HUES64 (cell line): Measurements from ENCODE around the gene FNBP1.

Experiments
- H3K27ac ChIP-seq: 2 replicates; pipeline ENCODE4 v1.7.0; 2013; ENCODE audit warnings: low read depth, low read length, inconsistent platforms
- H3K27me3 ChIP-seq: 2 replicates; pipeline ENCODE4 v1.6.1; 2013; ENCODE audit warnings: mild to moderate bottlenecking, low read length; ENCODE audit not compliant: insufficient read depth
- H3K36me3 ChIP-seq: 2 replicates; pipeline ENCODE4 v1.6.1; 2013; ENCODE audit warnings: mild to moderate bottlenecking, low read length; ENCODE audit not compliant: insufficient read depth
- H3K4me1 ChIP-seq: 2 replicates; pipeline ENCODE4 v1.6.1; 2013; ENCODE audit warnings: mild to moderate bottlenecking, low read length, moderate library complexity; ENCODE audit not compliant: insufficient read depth
- H3K4me3 ChIP-seq: 2 replicates; pipeline ENCODE4 v1.5.1; 2013; ENCODE audit warnings: mild to moderate bottlenecking, low read length, moderate library complexity
- H3K9ac ChIP-seq: 2 replicates; pipeline ENCODE4 v1.6.1; 2013; ENCODE audit warnings: mild to moderate bottlenecking, low read depth, low read length
- H3K9me3 ChIP-seq: 2 replicates; pipeline ENCODE4 v1.6.1; 2013; ENCODE audit warnings: low read depth, low read length; ENCODE audit not compliant: insufficient read depth
- WGBS: fragments of 150-250, 120-280 bp; methylation state at CpG from one replicate; pipeline ENCODE4 v1.1.7; 2013; ENCODE audit warnings: missing lambda C conversion rate; 5-methylcytosine and 5-hydroxymethylcytosine counted together

The FNBP1 gene

GRCh38 chr9:129857207-129857606, 185.8 kb downstream of the FNBP1 start:
- 89% methylated on average over 7 of the region's 7 CpGs for WGBS
- H3K36me3 ChIP-seq: peaks cover 33% of the 10 kb centered on the region
- H3K4me3 ChIP-seq: no peak overlapping the region
- no peak overlapping the region for H3K27ac ChIP-seq
- H3K4me1 ChIP-seq: no peaks in the 10 kb centered on the region
- no peak overlapping the region for H3K9ac ChIP-seq
- H3K27me3 ChIP-seq: no peaks in the 10 kb centered on the region
- H3K9me3 ChIP-seq: no peaks in the 10 kb centered on the region

GRCh38 chr9:129854588-129855110, 188.3 kb downstream of the FNBP1 start:
- 98% methylated on average over 3 of the region's 4 CpGs for WGBS
- Histone ChIP-seq H3K4me1 (no peaks in the 10 kb centered on the region), H3K36me3 (peaks cover 33% of the 10 kb centered on the region), H3K9me3 (no peaks in the 10 kb centered on the region), H3K4me3 (no peak overlapping the region), H3K27me3 (no peaks in the 10 kb centered on the region), H3K27ac (no peak overlapping the region), H3K9ac (no peak overlapping the region)

- no peaks in the 10 kb centered on the region for H3K27me3 ChIP-seq
- no peak overlapping the region for H3K9ac ChIP-seq
- peaks cover 33% of the 10 kb centered on the region for H3K36me3 ChIP-seq
- no peaks in the 10 kb centered on the region for H3K9me3 ChIP-seq
- no peak overlapping the region for H3K27ac ChIP-seq
- WGBS: 58% methylated on average over 3 of the region's 3 CpGs
- H3K4me1 ChIP-seq: no peaks in the 10 kb centered on the region
- no peak overlapping the region for H3K4me3 ChIP-seq
Observed at GRCh38 chr9:129853614-129854013, 189.4 kb downstream of the FNBP1 start.

GRCh38 chr9:129852579-129852978, 190.4 kb downstream of the FNBP1 start:
- 81% methylated on average over 5 of the region's 5 CpGs for WGBS
- Histone ChIP-seq H3K9ac (no peak overlapping the region), H3K4me3 (no peak overlapping the region), H3K27ac (no peak overlapping the region), H3K4me1 (no peaks in the 10 kb centered on the region), H3K27me3 (no peaks in the 10 kb centered on the region), H3K36me3 (peaks cover 33% of the 10 kb centered on the region), H3K9me3 (no peaks in the 10 kb centered on the region)

- Histone ChIP-seq H3K9me3 (no peaks in the 10 kb centered on the region), H3K27ac (no peak overlapping the region), H3K9ac (no peak overlapping the region), H3K4me1 (no peaks in the 10 kb centered on the region), H3K4me3 (no peak overlapping the region), H3K36me3 (peaks cover 33% of the 10 kb centered on the region), H3K27me3 (no peaks in the 10 kb centered on the region)
- WGBS: 85% methylated on average over 5 of the region's 5 CpGs
Observed at GRCh38 chr9:129851821-129852220, 191.2 kb downstream of the FNBP1 start.

- 92% methylated on average over 5 of the region's 6 CpGs for WGBS
- H3K9me3 ChIP-seq: no peaks in the 10 kb centered on the region
- H3K27me3 ChIP-seq: no peaks in the 10 kb centered on the region
- H3K27ac ChIP-seq: no peak overlapping the region
- peaks cover 33% of the 10 kb centered on the region for H3K36me3 ChIP-seq
- H3K9ac ChIP-seq: no peak overlapping the region
- no peak overlapping the region for H3K4me3 ChIP-seq
- no peaks in the 10 kb centered on the region for H3K4me1 ChIP-seq
Observed at GRCh38 chr9:129850821-129851550, 192.0 kb downstream of the FNBP1 start.

GRCh38 chr9:129849901-129850300, 193.1 kb downstream of the FNBP1 start:
- H3K9me3 ChIP-seq: no peaks in the 10 kb centered on the region
- no peaks in the 10 kb centered on the region for H3K27me3 ChIP-seq
- H3K9ac ChIP-seq: no peak overlapping the region
- peaks cover 30% of the 10 kb centered on the region for H3K36me3 ChIP-seq
- H3K27ac ChIP-seq: no peak overlapping the region
- H3K4me1 ChIP-seq: no peaks in the 10 kb centered on the region
- 96% methylated on average over 6 of the region's 6 CpGs for WGBS
- H3K4me3 ChIP-seq: no peak overlapping the region

- H3K27ac ChIP-seq: no peak overlapping the region
- H3K4me3 ChIP-seq: no peak overlapping the region
- H3K9ac ChIP-seq: peak overlapping the region; percentile 14; the same call in 1 of the 2 replicates
- H3K4me1 ChIP-seq: no peaks in the 10 kb centered on the region
- no peaks in the 10 kb centered on the region for H3K27me3 ChIP-seq
- peaks cover 20% of the 10 kb centered on the region for H3K36me3 ChIP-seq
- no peaks in the 10 kb centered on the region for H3K9me3 ChIP-seq
- 91% methylated on average over 4 of the region's 4 CpGs for WGBS
Observed at GRCh38 chr9:129848712-129849441, 194.1 kb downstream of the FNBP1 start.

GRCh38 chr9:129845373-129845772, 197.6 kb downstream of the FNBP1 start:
- H3K9ac ChIP-seq: no peak overlapping the region
- no peaks in the 10 kb centered on the region for H3K4me1 ChIP-seq
- H3K36me3 ChIP-seq: 0 out of 2 replicates have a peak, but pooled peaks cover 3% of the 10 kb centered on the region
- no peaks in the 10 kb centered on the region for H3K27me3 ChIP-seq
- no peak overlapping the region for H3K4me3 ChIP-seq
- WGBS: 100% methylated on average over 1 of the region's 2 CpGs
- no peak overlapping the region for H3K27ac ChIP-seq
- no peaks in the 10 kb centered on the region for H3K9me3 ChIP-seq

- 86% methylated on average over 4 of the region's 4 CpGs for WGBS
Observed at GRCh38 chr9:129841071-129841470, 201.9 kb downstream of the FNBP1 start.

GRCh38 chr9:129840034-129840433, 203.0 kb downstream of the FNBP1 start:
- Histone ChIP-seq H3K36me3 (no peaks in the 10 kb centered on the region), H3K27ac (no peak overlapping the region), H3K27me3 (no peaks in the 10 kb centered on the region), H3K4me3 (no peak overlapping the region), H3K4me1 (peaks cover 12% of the 10 kb centered on the region), H3K9ac (no peak overlapping the region), H3K9me3 (no peaks in the 10 kb centered on the region)
- WGBS: 89% methylated on average over 8 of the region's 8 CpGs

More at GRCh38 chr9:129841071-129841470, 201.9 kb downstream of the FNBP1 start:
- H3K36me3 ChIP-seq: no peaks in the 10 kb centered on the region
- H3K9ac ChIP-seq: no peak overlapping the region
- no peaks in the 10 kb centered on the region for H3K9me3 ChIP-seq
- H3K27me3 ChIP-seq: no peaks in the 10 kb centered on the region
- no peak overlapping the region for H3K27ac ChIP-seq
- no peak overlapping the region for H3K4me3 ChIP-seq
- peaks cover 12% of the 10 kb centered on the region for H3K4me1 ChIP-seq
